Sigmoid colon (tissue), 7 donors: ENCODE results near the gene ESCO1. TPM values are rescaled to one million over a fixed set of nuclear protein-coding genes. Genes with fewer than 3 reads are reported as not detected.
"Not testable (repeated sequence)": the region's sequence is repeated elsewhere in the genome, so short reads cannot be mapped to it uniquely, and the experiment has no call there.

Experiments
- DNase-seq: peaks from one replicate; pipeline ENCODE4 v3.0.0-alpha.2; 2019
- H3K27ac ChIP-seq, 4 donors: fragments of 200-600 bp; sonication (generic); one replicate each; pipeline ENCODE4 v1.5.1; 2016 to 2019; ENCODE audit warnings: mild to moderate bottlenecking in 1 of 4
- H3K27me3 ChIP-seq, 3 donors: fragments of 200-600 bp; sonication (generic); one replicate each; pipeline ENCODE4 v1.5.1; 2019; ENCODE audit warnings: mild to moderate bottlenecking in 1 of 3
- H3K36me3 ChIP-seq, 4 donors: fragments of 200-600 bp; sonication (generic); one replicate each; pipeline ENCODE4 v1.5.1; 2016 to 2019
- H3K4me1 ChIP-seq, 4 donors: fragments of 200-600 bp; sonication (generic); one replicate each; pipeline ENCODE4 v1.5.1; 2017 to 2019
- H3K4me3 ChIP-seq, 4 donors: fragments of 200-600 bp; sonication (generic); one replicate each; pipeline ENCODE4 v1.5.1; 2017 to 2019; ENCODE audit warnings: mild to moderate bottlenecking in 2 of 4, moderate library complexity in 1 of 4
- H3K9me3 ChIP-seq, 4 donors: fragments of 200-600 bp in 3 of 4; sonication (generic) in 3 of 4; one replicate each; pipeline versions ENCODE4 v1.5.1 to v1.6.1; 2013 to 2019
- CTCF ChIP-seq, 4 experiments: fragments of 450-650 bp in 3 of 4; fragments of 200-600 bp in 1 of 4; IDR thresholded peaks; one replicate each; pipeline ENCODE4 v1.5.1; 2016 to 2019; ENCODE audit warnings: antibody characterized with exemption in 4 of 4, mild to moderate bottlenecking in 3 of 4, moderate library complexity in 2 of 4
- EP300 ChIP-seq, 4 donors: sonication (generic); formaldehyde crosslinking; IDR thresholded peaks; one replicate each; pipeline ENCODE4 v1.6.1; 2017; ENCODE audit warnings: antibody characterized with exemption in 4 of 4
- POLR2A ChIP-seq, 2 donors: fragments of 450-650 bp; IDR thresholded peaks; one replicate each; pipeline ENCODE4 v1.6.1; 2016; ENCODE audit warnings: antibody characterized with exemption in 2 of 2, mild to moderate bottlenecking in 2 of 2, moderate library complexity in 2 of 2
- POLR2AphosphoS5 ChIP-seq, 4 donors: sonication (generic); formaldehyde crosslinking; IDR thresholded peaks; one replicate each; pipeline ENCODE4 v1.6.1; 2017; ENCODE audit warnings: antibody characterized with exemption in 4 of 4
- WGBS, 2 donors: extraction: QIAGEN DNeasy Blood & Tissue Kit; methylation state at CpG; one replicate each; pipeline ENCODE4 v1.1.7; 2013; 5-methylcytosine and 5-hydroxymethylcytosine counted together
- intact Hi-C: fragments of 100-400 bp; cut with DNase I; formaldehyde crosslinking; loops from one replicate; pipeline ENCODE4 v1.15.1; 2023
- polyA plus RNA-seq, 3 donors: library from polyadenylated mRNA; stranded (reverse); fragments of 200-250 nt; gene quantifications; one replicate each; pipeline ENCODE4 v1.2.3, GENCODE V29; 2013
- total RNA-seq, 4 donors: library from RNA; depleted of rRNA; stranded (reverse); fragments of >200 nt; gene quantifications; one replicate each; pipeline ENCODE4 v1.1.0, GENCODE V29; 2016
- donor health status: healthy with polysubstance abuse.
- donor health status: Bipolar disorder and iron deficiency.
- donor health status: healthy.

Gene ESCO1
- total and polyA plus RNA-seq, 7 donors, result 9.9 to 20.0 (median 12.8) TPM

GRCh38 chr18:21612125-21613039 is 11.9 kb upstream of the ESCO1 start, which contains the start of gene SNRPD1:
SNRPD1 (plus strand) TSS chr18:21612314; CDS start chr18:21612430, 116 bp downstream.
- peaks cover 0 to 8% (median 0%) of the 10 kb centered on the region in 4 donors for H3K36me3 ChIP-seq
- H3K27me3 ChIP-seq, result no peaks in the 10 kb centered on the region
- peaks cover 0 to 22% (median 15%) of the 10 kb centered on the region in 4 donors for H3K4me1 ChIP-seq
- 0% methylated on average over 59 of the region's 59 CpGs for WGBS, 2 donors
- intact Hi-C loops, result loop anchor here (1.0 to 5.0 kb wide), 3 partner anchors 12 to 235 kb away; partner anchors contain the start of genes ESCO1 and MIB1
- peak within 1 kb of the TSS; percentile 76 to 83 (median 78) for H3K27ac ChIP-seq
- DNase-seq, result peak; percentile 89
- H3K9me3 ChIP-seq, result no peaks in the 10 kb centered on the region
- peak; percentile 69 to 92 (median 90) for TF ChIP-seq CTCF (IDR thresholded peaks at IDR 0.05)
- TF ChIP-seq POLR2AphosphoS5 (IDR thresholded peaks at IDR 0.05), result peak; percentile 41 to 77 (median 71)
- no peak for TF ChIP-seq POLR2A (IDR thresholded peaks at IDR 0.05)
- no peak for TF ChIP-seq EP300 (IDR thresholded peaks at IDR 0.05)
- peak within 1 kb of the TSS; percentile 41 to 69 (median 63) for H3K4me3 ChIP-seq

GRCh38 chr18:21611401-21612124 is 11.1 kb upstream of the ESCO1 start:
- not testable (repeated sequence) for DNase-seq, H3K9me3 ChIP-seq, H3K36me3 ChIP-seq, H3K27me3 ChIP-seq
- intact Hi-C loops, result loop anchor here (1.0 to 5.0 kb wide), 3 partner anchors 11 to 236 kb away; partner anchors contain the start of genes ESCO1 and MIB1
- WGBS, 2 donors, result 57 to 64% methylated on average over 30 of the region's 30 CpGs
- Histone ChIP-seq H3K27ac (peak overlapping the region; percentile 76 to 83 (median 78)), H3K4me1 (peaks cover 0 to 22% (median 15%) of the 10 kb centered on the region in 4 donors), H3K4me3 (peak overlapping the region; percentile 41 to 69 (median 63))

- Histone ChIP-seq H3K27ac (no peak overlapping the region), H3K9me3 (no peaks in the 10 kb centered on the region), H3K27me3 (no peaks in the 10 kb centered on the region), H3K4me3 (no peak overlapping the region), H3K36me3 (no peaks in the 10 kb centered on the region), H3K4me1 (no peaks in the 10 kb centered on the region)
- intact Hi-C loops, result loop anchor here (10.0 kb wide), 1 partner anchor 490 kb away; the partner anchor contains the start of gene ROCK1
- TF ChIP-seq EP300 (IDR thresholded peaks at IDR 0.05) (no peak), POLR2A (IDR thresholded peaks at IDR 0.05) (no peak), POLR2AphosphoS5 (IDR thresholded peaks at IDR 0.05) (no peak), CTCF (IDR thresholded peaks at IDR 0.05) (no peak)
- DNase-seq, result no peak
Observed at GRCh38 chr18:21605213-21605612, 4.7 kb upstream of the ESCO1 start.

DNA sequence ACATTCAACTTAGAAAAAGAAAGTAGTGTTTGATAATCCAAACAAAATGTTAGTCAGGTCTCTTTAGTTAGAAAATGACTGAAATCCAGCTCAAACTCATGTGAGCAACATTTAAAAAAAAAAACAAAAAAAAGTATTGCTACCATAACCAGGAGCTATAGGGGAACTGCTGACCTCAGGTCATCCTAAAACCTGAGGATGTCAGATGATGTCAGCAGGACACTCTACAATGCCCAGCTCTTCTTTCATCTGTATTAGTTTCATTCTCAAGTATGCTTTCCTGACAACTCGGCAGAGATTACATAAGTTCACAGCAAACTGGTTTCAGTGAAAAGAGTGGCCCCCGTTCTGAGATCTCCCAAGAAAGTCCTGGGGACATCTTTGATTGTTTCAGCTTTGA is 4.2 kb upstream of the ESCO1 start:
- H3K4me3 ChIP-seq, result no peak overlapping the region
- H3K36me3 ChIP-seq, result no peaks in the 10 kb centered on the region
- TF ChIP-seq EP300 (IDR thresholded peaks at IDR 0.05), result no peak
- no peak for TF ChIP-seq POLR2AphosphoS5 (IDR thresholded peaks at IDR 0.05)
- TF ChIP-seq CTCF (IDR thresholded peaks at IDR 0.05), result no peak
- no peak for TF ChIP-seq POLR2A (IDR thresholded peaks at IDR 0.05)
- H3K9me3 ChIP-seq, result no peaks in the 10 kb centered on the region
- WGBS, 2 donors, result 26 to 56% methylated on average over 2 of the region's 2 CpGs
- no peaks in the 10 kb centered on the region for H3K27me3 ChIP-seq
- intact Hi-C loops, result loop anchor here (10.0 kb wide), 1 partner anchor 490 kb away; the partner anchor contains the start of gene ROCK1
- no peak overlapping the region for H3K27ac ChIP-seq
- no peaks in the 10 kb centered on the region for H3K4me1 ChIP-seq
- DNase-seq, result no peak

- no peaks in the 10 kb centered on the region for H3K9me3 ChIP-seq
- DNase-seq, result no peak
- WGBS, 2 donors, result 66 to 84% methylated on average over 5 of the region's 5 CpGs
- intact Hi-C loops, result loop anchor here (10.0 kb wide), 1 partner anchor 487 kb away; the partner anchor contains the start of gene ROCK1
- no peaks in the 10 kb centered on the region for H3K27me3 ChIP-seq
- H3K27ac ChIP-seq, result no peak overlapping the region
- TF ChIP-seq POLR2A (IDR thresholded peaks at IDR 0.05) (no peak), POLR2AphosphoS5 (IDR thresholded peaks at IDR 0.05) (no peak)
- H3K36me3 ChIP-seq, result no peaks in the 10 kb centered on the region
- H3K4me3 ChIP-seq, result no peak overlapping the region
- H3K4me1 ChIP-seq, result peaks cover 0 to 23% (median 14%) of the 10 kb centered on the region in 4 donors
Observed at GRCh38 chr18:21602299-21602587, 1.7 kb upstream of the ESCO1 start.
